ENCODE data around the gene MTO1. TPM values are rescaled to one million over a fixed set of nuclear protein-coding genes. Genes with fewer than 3 reads are reported as not detected.
A peak's percentile ranks its signal among the peaks of the same experiment; 100 is the strongest.

MTO1 gene, protein sequence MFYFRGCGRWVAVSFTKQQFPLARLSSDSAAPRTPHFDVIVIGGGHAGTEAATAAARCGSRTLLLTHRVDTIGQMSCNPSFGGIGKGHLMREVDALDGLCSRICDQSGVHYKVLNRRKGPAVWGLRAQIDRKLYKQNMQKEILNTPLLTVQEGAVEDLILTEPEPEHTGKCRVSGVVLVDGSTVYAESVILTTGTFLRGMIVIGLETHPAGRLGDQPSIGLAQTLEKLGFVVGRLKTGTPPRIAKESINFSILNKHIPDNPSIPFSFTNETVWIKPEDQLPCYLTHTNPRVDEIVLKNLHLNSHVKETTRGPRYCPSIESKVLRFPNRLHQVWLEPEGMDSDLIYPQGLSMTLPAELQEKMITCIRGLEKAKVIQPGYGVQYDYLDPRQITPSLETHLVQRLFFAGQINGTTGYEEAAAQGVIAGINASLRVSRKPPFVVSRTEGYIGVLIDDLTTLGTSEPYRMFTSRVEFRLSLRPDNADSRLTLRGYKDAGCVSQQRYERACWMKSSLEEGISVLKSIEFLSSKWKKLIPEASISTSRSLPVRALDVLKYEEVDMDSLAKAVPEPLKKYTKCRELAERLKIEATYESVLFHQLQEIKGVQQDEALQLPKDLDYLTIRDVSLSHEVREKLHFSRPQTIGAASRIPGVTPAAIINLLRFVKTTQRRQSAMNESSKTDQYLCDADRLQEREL
- 10 to 100 TPM; 22.6 to 29.6 (median 25.1) TPM for total RNA-seq

DNA sequence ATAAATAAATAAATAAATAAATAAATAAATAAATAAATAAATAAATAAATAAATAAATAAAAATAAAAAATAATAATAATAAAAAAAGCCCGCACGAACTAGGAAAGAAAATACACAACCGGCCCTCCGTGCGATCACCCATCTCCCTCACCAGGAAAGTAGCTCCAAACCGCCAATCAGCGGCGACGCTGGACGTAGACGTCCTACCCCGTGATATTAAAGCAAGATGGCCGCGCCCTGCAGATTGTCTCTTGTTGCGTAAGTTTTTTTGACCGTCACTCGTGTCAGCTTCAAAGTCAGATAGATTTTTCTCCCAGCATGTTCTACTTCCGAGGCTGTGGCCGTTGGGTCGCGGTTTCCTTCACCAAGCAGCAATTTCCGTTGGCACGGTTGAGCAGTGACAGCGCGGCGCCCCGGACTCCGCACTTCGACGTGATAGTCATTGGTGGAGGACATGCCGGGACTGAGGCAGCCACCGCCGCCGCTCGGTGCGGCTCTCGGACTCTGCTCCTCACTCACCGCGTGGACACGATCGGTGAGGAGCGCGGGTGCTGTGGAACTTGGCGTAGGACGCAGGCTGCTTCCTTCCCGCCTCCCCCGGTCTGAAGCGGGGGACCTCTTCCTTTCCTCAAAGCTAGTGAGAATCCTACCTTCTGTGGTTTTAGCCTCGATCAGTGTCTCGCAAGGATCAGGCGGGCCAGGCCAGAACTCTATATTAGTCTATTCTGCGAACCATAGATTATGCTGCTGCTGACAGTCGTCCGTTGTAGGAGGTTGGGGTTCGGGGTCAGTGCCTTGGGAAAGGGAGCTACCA, at the start of gene MTO1:
Gene MTO1, plus strand, starts transcription at position 201 of the 814 bp plus-strand sequence. Its CDS starts 118 bp downstream, at position 319.
- peak; percentile 93 to 98 for DNase-seq (ENCODE audit: low spot score in 2 of 2)
- 0% methylated on average over 52 to 55 of the region's 55 CpGs for WGBS, 2 donors
- peak within 1 kb of the TSS; percentile 96 for H3K4me3 ChIP-seq (ENCODE audit: low read depth, poor library complexity, severe bottlenecking)
- intact Hi-C loops (cut with DNase I; ENCODE audit: low total_unique reads): no loop called here
- TF ChIP-seq POLR2A (IDR thresholded peaks at IDR 0.05): peak in 1 of 2 donors; percentile 2
- TF ChIP-seq, protein P1, sequence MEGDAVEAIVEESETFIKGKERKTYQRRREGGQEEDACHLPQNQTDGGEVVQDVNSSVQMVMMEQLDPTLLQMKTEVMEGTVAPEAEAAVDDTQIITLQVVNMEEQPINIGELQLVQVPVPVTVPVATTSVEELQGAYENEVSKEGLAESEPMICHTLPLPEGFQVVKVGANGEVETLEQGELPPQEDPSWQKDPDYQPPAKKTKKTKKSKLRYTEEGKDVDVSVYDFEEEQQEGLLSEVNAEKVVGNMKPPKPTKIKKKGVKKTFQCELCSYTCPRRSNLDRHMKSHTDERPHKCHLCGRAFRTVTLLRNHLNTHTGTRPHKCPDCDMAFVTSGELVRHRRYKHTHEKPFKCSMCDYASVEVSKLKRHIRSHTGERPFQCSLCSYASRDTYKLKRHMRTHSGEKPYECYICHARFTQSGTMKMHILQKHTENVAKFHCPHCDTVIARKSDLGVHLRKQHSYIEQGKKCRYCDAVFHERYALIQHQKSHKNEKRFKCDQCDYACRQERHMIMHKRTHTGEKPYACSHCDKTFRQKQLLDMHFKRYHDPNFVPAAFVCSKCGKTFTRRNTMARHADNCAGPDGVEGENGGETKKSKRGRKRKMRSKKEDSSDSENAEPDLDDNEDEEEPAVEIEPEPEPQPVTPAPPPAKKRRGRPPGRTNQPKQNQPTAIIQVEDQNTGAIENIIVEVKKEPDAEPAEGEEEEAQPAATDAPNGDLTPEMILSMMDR (IDR thresholded peaks at IDR 0.05): no peak

DNA sequence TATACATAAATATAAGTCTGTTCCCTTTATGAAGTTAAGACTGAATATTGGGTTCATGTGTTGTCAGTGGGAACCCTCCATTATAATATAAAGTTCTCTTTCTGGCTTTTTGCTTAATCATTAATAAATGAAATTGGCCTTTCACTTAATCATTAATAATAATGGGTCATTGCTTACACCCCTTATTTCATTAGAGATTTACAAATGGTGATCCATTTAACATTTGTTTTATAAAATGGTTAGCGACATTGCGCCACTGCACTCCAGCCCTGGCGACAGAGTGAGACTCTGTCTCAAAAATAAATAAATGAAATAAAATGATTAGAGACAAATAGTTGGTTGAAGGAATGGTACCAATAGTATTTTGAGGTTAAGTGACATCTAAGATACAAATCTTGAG, 48.4 kb upstream of the MTO1 start:
- DNase-seq (ENCODE audit: low spot score in 2 of 2): no peak
- intact Hi-C loops (cut with DNase I; ENCODE audit: low total_unique reads): no loop called here
- no peak overlapping the region for H3K4me3 ChIP-seq (ENCODE audit: low read depth, poor library complexity, severe bottlenecking)
- WGBS, 2 donors: 82 to 83% methylated on average over 3 of the region's 3 CpGs
- TF ChIP-seq POLR2A (IDR thresholded peaks at IDR 0.05): no peak
- TF ChIP-seq, protein P1 (IDR thresholded peaks at IDR 0.05): no peak

DNA sequence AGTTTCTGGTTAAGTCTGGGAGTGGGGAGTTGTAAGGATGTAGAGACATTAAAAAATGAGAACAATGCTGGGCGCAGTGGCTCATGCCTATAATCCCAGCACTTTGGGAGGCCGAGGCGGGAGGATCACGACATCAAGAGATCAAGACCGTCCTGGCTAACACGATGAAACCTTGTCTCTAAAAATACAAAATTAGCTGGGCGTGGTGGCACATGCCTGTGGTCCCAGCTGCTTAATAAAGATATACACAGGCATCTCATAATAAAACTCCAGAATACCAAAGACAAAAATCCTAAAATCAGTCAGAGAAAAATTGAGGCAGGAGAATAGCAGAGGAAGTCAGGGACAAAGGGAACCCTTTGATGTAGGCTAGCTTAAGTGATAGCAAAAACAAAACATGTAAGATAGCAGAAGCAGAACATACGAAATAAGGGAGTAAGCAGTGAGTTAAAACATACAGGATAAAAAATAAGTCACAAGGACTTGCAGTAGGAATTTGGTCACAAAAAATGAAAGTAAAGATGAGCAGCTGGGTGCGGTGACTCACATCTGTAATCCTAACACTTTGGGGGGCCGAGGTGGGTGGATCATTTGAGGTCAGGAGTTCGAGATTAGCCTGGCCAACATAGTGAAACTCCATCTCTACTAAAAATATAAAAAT, 43.3 kb upstream of the MTO1 start:
- H3K4me3 ChIP-seq (ENCODE audit: low read depth, poor library complexity, severe bottlenecking): no peak overlapping the region
- DNase-seq (ENCODE audit: low spot score in 2 of 2): no peak
- TF ChIP-seq POLR2A (IDR thresholded peaks at IDR 0.05): no peak
- TF ChIP-seq, protein P1 (IDR thresholded peaks at IDR 0.05): no peak
- intact Hi-C loops (cut with DNase I; ENCODE audit: low total_unique reads): no loop called here
- WGBS, 2 donors: 84 to 87% methylated on average over 11 of the region's 11 CpGs

DNA sequence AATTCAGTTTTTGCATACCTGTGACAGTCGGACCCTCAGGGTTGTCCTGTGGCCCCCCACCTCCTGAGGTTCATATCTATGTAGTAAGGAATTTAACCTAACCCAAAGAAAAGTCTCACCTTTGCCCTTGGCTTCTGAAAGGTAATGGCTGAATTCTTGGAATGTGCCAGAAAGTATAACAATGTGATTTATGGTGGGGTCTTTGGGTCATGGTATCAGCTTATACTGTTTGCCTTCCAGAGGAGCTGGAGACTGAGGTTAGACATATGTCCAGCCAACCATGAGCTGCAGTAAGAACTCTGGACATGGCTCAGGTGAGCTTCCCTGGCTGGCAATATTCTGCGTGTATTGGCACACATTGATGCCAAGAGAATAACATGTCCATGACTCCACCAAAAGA, 40.0 kb upstream of the MTO1 start:
- intact Hi-C loops (cut with DNase I; ENCODE audit: low total_unique reads): no loop called here
- no peak for DNase-seq (ENCODE audit: low spot score in 2 of 2)
- 74 to 77% methylated on average over 2 of the region's 2 CpGs for WGBS, 2 donors
- no peak for TF ChIP-seq POLR2A (IDR thresholded peaks at IDR 0.05)
- TF ChIP-seq, protein P1 (IDR thresholded peaks at IDR 0.05): no peak
- H3K4me3 ChIP-seq (ENCODE audit: low read depth, poor library complexity, severe bottlenecking): no peak overlapping the region

DNA sequence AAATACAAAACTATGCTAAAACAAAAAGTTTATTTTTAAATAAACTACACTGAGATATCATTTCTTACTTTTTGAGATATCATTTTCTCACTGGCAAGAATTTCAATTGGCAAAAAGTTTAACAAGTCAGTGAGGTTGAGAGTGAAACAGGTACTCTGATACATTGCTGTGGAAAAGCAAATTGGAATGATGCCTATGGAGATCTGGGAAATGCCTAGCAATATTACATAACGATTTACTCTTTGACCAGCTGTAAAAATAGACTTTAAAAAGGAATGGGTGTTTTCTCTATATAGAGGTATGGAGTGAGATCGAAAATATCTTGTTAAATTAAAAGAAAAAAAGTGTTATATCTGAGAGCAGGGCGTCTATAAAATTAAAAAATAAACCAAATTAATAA, 26.3 kb upstream of the MTO1 start:
- WGBS, 2 donors: 85 to 86% methylated on average over 3 of the region's 3 CpGs
- no peak for DNase-seq (ENCODE audit: low spot score in 2 of 2)
- H3K4me3 ChIP-seq (ENCODE audit: low read depth, poor library complexity, severe bottlenecking): no peak overlapping the region
- no peak for TF ChIP-seq POLR2A (IDR thresholded peaks at IDR 0.05)
- TF ChIP-seq, protein P1 (IDR thresholded peaks at IDR 0.05): no peak
- intact Hi-C loops (cut with DNase I; ENCODE audit: low total_unique reads): no loop called here

Data from lower leg skin (tissue), 4 donors.